ENCODE measurements around the gene TLR4.
A peak's percentile ranks its signal among the peaks of the same experiment; 100 is the strongest.

Gene TLR4

DNA sequence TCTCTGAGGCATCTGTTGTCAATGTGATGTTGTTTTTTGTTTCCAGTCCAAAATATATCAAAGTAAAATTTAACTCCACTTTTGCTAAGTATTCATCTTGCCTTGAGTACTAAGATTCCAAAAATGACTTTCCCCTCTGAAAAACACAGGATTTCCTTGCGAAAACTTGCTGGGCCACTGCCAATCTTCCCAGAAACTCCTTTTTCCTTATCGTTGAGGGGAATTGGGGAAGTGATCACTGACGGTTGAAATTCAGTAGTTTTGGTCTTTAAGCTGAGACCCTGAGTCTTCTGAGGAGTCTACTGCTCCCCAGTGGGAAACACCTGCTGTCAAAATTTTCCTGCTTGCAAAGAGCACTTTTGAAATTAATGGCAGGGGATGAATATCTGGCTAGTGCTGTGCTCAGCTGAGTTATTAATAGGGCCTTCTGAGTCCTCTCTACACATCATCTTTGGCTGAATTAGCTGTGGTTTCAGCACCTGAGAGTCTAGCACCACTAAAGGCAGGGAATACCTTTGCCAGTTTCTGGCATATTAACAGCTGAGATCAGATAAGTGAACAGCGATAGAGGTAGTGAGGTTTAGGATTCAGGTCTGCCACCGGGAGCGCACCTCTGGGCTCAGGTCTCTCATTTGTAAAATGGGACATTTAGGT lies 18.0 kb downstream of the TLR4 start:
- H3K4me1 ChIP-seq (ENCODE audit: insufficient read depth, low read length): no peaks in the 10 kb centered on the region
- no peaks in the 10 kb centered on the region for H3K36me3 ChIP-seq (ENCODE audit: insufficient read depth, low read length)
- H3K9ac ChIP-seq (ENCODE audit: low read depth, low read length): no peak overlapping the region
- H3K9me3 ChIP-seq (ENCODE audit: control insufficient read depth, insufficient read depth, low read length): no peaks in the 10 kb centered on the region

DNA sequence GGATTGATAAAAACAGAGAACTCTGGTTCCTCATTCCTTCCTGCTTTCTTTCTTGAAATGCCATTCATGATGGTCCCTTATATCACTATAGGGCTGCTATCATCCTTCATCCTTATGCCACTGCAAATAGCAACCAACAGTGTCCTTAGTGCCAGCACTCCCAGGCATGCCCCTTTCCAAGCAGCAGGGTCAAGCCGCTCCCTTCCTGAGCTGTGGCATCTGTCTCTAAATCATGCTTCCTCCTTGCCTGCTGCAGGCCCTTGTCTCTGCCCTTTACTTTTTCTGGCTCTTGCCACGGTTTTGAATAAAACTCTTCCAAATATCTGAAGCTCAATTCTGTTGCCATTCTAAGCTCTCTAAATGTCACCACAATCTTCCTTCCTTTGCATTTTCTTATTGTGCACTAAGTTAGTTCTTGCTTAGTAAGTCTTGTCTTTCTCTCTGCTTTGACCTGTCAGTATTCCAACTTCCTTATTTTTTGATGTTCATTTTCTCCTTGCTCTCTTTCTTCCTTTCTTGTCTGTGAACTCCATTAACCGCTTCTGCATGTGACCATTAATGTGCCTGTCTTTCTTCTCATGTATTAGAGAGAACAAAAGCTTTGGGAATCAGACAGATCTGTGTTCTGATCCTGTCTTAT lies 19.9 kb downstream of the TLR4 start:
- Histone ChIP-seq H3K9me3 (ENCODE audit: control insufficient read depth, insufficient read depth, low read length) (no peaks in the 10 kb centered on the region), H3K36me3 (ENCODE audit: insufficient read depth, low read length) (no peaks in the 10 kb centered on the region), H3K9ac (ENCODE audit: low read depth, low read length) (no peak overlapping the region), H3K4me1 (ENCODE audit: insufficient read depth, low read length) (no peaks in the 10 kb centered on the region)

DNA sequence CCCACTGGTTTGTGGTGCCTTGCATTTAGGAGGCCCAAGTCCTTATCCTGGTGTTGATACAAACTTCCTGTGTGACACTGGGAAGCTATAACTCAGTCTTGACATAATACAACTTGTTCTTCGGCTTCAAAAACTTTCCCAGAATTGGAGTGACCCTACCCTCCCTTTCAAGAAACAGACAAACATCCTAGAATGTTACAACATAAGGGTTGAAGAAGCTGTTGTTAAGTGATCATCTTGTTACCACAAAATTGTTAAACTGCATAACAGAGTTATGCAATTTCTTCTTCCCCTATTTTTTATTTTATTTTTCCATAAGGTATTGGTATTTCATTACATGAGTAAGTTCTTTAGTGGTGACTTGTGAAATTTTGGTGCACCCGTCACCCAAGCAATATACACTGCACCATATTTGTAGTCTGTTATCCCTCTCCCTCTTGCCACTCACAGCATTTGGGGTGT lies 21.3 kb downstream of the TLR4 start:
- Histone ChIP-seq H3K9ac (ENCODE audit: low read depth, low read length) (no peak overlapping the region), H3K9me3 (ENCODE audit: control insufficient read depth, insufficient read depth, low read length) (no peaks in the 10 kb centered on the region), H3K4me1 (ENCODE audit: insufficient read depth, low read length) (no peaks in the 10 kb centered on the region), H3K36me3 (ENCODE audit: insufficient read depth, low read length) (no peaks in the 10 kb centered on the region)

DNA sequence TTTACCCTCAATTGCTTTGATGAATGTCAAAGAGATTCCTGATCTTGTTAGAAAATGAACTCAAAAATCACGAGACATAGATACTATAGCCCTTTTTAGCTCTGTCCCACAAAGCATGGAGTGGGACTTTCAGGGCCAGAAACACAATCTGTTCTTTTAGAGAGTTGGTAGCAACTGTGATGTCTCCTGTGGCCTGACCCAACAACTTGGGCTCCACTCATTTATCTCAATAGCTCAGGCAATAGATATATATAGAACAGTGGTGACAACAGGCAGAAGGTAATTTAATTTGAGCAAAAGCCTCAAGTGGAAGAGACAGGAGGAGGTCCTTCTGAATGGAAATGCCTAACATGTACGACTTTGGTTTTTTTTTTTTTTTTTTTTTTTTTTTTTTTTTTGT lies 25.2 kb downstream of the TLR4 start:
- Histone ChIP-seq H3K4me1 (ENCODE audit: insufficient read depth, low read length) (no peaks in the 10 kb centered on the region), H3K9ac (ENCODE audit: low read depth, low read length) (no peak overlapping the region), H3K36me3 (ENCODE audit: insufficient read depth, low read length) (no peaks in the 10 kb centered on the region), H3K9me3 (ENCODE audit: control insufficient read depth, insufficient read depth, low read length) (no peaks in the 10 kb centered on the region)

DNA sequence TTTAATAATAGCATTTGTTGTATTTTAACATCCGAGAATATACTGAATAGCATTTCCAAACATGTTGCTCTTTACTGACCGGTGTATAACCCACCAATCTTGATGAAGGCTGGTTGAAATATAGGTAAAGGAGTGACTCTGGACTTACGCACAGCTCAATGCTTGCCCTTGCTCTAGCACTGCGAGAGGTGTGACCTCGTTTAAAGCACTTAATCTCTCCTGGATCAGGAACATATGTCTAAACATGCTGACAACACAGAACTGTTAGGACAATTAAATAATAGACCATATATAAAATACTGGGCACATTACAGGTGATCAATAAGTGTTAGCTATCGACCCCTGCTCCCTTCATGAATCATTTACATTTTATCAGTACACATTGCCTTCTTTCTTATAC lies 28.3 kb downstream of the TLR4 start:
- Histone ChIP-seq H3K9ac (ENCODE audit: low read depth, low read length) (no peak overlapping the region), H3K9me3 (ENCODE audit: control insufficient read depth, insufficient read depth, low read length) (no peaks in the 10 kb centered on the region), H3K4me1 (ENCODE audit: insufficient read depth, low read length) (no peaks in the 10 kb centered on the region), H3K36me3 (ENCODE audit: insufficient read depth, low read length) (no peaks in the 10 kb centered on the region)

GRCh38 chr9:117733465-117733864 lies 29.3 kb downstream of the TLR4 start:
- Histone ChIP-seq H3K9me3 (ENCODE audit: control insufficient read depth, insufficient read depth, low read length) (no peaks in the 10 kb centered on the region), H3K9ac (ENCODE audit: low read depth, low read length) (no peak overlapping the region), H3K4me1 (ENCODE audit: insufficient read depth, low read length) (no peaks in the 10 kb centered on the region), H3K36me3 (ENCODE audit: insufficient read depth, low read length) (no peaks in the 10 kb centered on the region)

- Histone ChIP-seq H3K9ac (ENCODE audit: low read depth, low read length) (no peak overlapping the region), H3K9me3 (ENCODE audit: control insufficient read depth, insufficient read depth, low read length) (no peaks in the 10 kb centered on the region), H3K4me1 (ENCODE audit: insufficient read depth, low read length) (no peaks in the 10 kb centered on the region), H3K36me3 (ENCODE audit: insufficient read depth, low read length) (no peaks in the 10 kb centered on the region)
Measured at GRCh38 chr9:117734082-117734481, 29.9 kb downstream of the TLR4 start.

- no peak overlapping the region for H3K9ac ChIP-seq (ENCODE audit: low read depth, low read length)
- no peaks in the 10 kb centered on the region for H3K36me3 ChIP-seq (ENCODE audit: insufficient read depth, low read length)
- H3K9me3 ChIP-seq (ENCODE audit: control insufficient read depth, insufficient read depth, low read length): no peaks in the 10 kb centered on the region
- no peaks in the 10 kb centered on the region for H3K4me1 ChIP-seq (ENCODE audit: insufficient read depth, low read length)
Measured at GRCh38 chr9:117734523-117735314, 30.5 kb downstream of the TLR4 start.

- Histone ChIP-seq H3K36me3 (ENCODE audit: insufficient read depth, low read length) (no peaks in the 10 kb centered on the region), H3K9me3 (ENCODE audit: control insufficient read depth, insufficient read depth, low read length) (no peaks in the 10 kb centered on the region), H3K4me1 (ENCODE audit: insufficient read depth, low read length) (no peaks in the 10 kb centered on the region), H3K9ac (ENCODE audit: low read depth, low read length) (no peak overlapping the region)
Measured at GRCh38 chr9:117737721-117738226, 33.6 kb downstream of the TLR4 start.

GRCh38 chr9:117739206-117739605 lies 35.0 kb downstream of the TLR4 start:
- H3K4me1 ChIP-seq (ENCODE audit: insufficient read depth, low read length): no peaks in the 10 kb centered on the region
- no peaks in the 10 kb centered on the region for H3K36me3 ChIP-seq (ENCODE audit: insufficient read depth, low read length)
- H3K9me3 ChIP-seq (ENCODE audit: control insufficient read depth, insufficient read depth, low read length): no peaks in the 10 kb centered on the region
- no peak overlapping the region for H3K9ac ChIP-seq (ENCODE audit: low read depth, low read length)

DNA sequence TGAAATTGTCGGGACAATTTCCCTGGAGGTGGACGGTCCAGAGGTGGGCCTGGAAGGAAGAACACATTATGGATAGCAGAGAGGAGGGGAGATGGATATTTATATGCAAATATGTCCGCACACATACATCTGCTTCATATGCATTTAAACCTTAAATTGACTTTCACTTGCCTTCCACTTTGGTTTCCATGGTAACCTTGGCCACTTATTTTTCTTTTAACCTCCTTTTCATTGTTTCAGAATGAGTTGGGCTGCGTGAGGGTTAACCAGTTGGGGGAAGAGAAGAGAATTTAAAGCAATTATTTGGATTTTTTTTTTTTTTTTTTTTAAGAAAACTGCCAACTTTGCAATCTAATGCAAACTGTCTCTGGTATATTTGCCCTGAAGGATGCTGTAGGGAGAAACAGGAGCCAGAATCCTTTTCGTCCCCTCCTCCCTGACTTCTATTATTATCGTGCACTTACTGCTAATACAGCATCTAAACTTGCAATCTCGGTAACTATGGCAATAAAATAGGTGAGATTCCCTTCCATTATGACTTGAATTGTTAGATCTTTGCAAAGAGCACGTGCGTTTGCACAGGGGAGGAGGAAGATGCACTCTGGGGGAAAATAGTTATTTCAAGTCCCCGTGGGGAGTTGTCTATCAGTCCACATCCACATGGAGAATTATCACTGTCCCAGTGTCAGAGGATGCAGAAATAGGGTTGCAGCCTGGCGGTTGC lies 35.6 kb downstream of the TLR4 start:
- Histone ChIP-seq H3K9ac (ENCODE audit: low read depth, low read length) (no peak overlapping the region), H3K36me3 (ENCODE audit: insufficient read depth, low read length) (no peaks in the 10 kb centered on the region), H3K9me3 (ENCODE audit: control insufficient read depth, insufficient read depth, low read length) (no peaks in the 10 kb centered on the region), H3K4me1 (ENCODE audit: insufficient read depth, low read length) (no peaks in the 10 kb centered on the region)

DNA sequence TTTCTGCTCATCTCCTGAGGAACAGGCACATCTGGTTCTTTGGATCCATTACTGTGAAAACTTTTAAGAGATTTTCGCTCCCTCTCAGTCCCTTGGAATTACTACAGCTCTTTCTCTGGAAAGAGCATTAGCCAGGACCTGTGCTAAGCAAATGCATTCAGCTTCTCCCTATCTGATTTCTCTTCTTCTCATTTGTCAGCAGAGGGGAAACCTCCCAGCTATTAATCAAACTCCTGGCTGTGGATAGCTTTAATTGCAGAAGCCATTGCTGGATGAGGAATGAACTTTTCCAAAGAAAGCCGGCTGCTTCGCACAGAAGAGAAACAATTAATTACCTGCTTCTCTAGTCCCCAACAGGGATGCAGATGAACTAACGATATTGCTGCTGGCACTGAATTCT lies 37.9 kb downstream of the TLR4 start:
- no peaks in the 10 kb centered on the region for H3K4me1 ChIP-seq (ENCODE audit: insufficient read depth, low read length)
- peaks cover 3% of the 10 kb centered on the region; the same call in 1 of the 2 replicates for H3K9me3 ChIP-seq (ENCODE audit: control insufficient read depth, insufficient read depth, low read length)
- H3K9ac ChIP-seq (ENCODE audit: low read depth, low read length): no peak overlapping the region
- H3K36me3 ChIP-seq (ENCODE audit: insufficient read depth, low read length): no peaks in the 10 kb centered on the region

DNA sequence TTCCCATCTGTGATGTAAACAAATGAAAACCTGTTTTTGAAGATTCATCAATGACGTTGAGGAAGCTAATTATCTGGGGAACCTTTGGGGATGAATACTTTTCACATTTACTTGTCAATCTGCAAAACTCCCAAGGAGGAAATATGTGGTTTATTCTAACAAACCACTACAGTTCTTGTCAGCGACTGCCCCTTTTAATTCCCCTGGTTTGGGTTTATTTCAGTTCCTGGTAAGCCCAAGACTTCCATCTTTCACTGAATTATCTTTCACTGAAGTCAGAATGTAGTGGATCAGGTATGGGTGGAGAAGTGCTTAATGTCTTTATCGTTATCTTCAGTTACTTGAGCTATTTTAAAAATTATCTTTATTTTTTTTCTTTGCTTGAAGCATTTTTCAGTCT lies 40.2 kb downstream of the TLR4 start:
- Histone ChIP-seq H3K4me1 (ENCODE audit: insufficient read depth, low read length) (no peaks in the 10 kb centered on the region), H3K9me3 (ENCODE audit: control insufficient read depth, insufficient read depth, low read length) (peaks cover 3% of the 10 kb centered on the region; the same call in 1 of the 2 replicates), H3K36me3 (ENCODE audit: insufficient read depth, low read length) (no peaks in the 10 kb centered on the region), H3K9ac (ENCODE audit: low read depth, low read length) (peak overlapping the region; percentile 54; the same call in 1 of the 2 replicates)

DNA sequence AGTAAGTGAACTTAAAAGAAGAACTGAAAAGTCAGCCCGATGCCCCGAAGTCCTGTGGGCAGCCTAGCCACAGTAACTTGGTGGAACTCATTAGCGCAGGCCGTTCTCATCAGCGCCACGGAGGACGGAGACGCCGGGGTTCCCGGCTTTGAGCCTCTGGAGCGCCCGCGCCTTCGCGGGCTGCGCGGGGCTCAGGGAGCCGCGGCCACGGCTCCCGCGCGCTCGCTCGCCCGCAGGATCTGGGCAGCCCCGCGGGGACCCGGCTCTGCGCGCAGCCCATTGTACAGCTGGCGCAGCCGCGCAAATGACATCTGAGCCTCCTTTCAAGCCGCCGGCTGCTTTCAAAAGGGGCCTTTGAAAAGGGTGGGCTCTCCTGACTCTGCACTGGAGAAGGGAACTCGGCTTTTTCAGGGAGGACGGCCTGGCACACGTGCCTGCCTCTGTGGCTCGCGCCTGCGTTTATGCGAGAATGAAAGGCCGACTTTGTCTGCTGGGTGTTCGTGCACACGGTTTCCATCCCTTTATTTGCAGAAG lies 40.7 kb downstream of the TLR4 start:
- Histone ChIP-seq H3K4me1 (ENCODE audit: insufficient read depth, low read length) (no peaks in the 10 kb centered on the region), H3K9ac (ENCODE audit: low read depth, low read length) (peak overlapping the region; percentile 54; the same call in 1 of the 2 replicates), H3K9me3 (ENCODE audit: control insufficient read depth, insufficient read depth, low read length) (peaks cover 3% of the 10 kb centered on the region; the same call in 1 of the 2 replicates), H3K36me3 (ENCODE audit: insufficient read depth, low read length) (no peaks in the 10 kb centered on the region)
